Caco-2 (cell line): Measurements from ENCODE around the gene CCDC30. TPM values are rescaled to one million over a fixed set of nuclear protein-coding genes. Genes with fewer than 3 reads are reported as not detected.
"Not testable (repeated sequence)": the region's sequence is repeated elsewhere in the genome, so short reads cannot be mapped to it uniquely, and the experiment has no call there.

ENCODE experiments used
- BruUV-seq: library from RNA; stranded (reverse); fragments of 400-500 nt; replicated peaks from 2 replicates; lab custom pipeline; 2021; lab: Mats Ljungman, UMichigan
- CTCF ChIA-PET: fragments of 300-600 bp; sonication (Branson Sonifier 250); formaldehyde crosslinking; loops from one replicate; lab custom pipeline; 2022; ENCODE audit warnings: antibody characterized with exemption; lab: Charles Lee
- POLR2A ChIA-PET: fragments of 300-600 bp; sonication (Branson Sonifier 250); formaldehyde crosslinking; loops from one replicate; lab custom pipeline; 2022; ENCODE audit warnings: antibody characterized with exemption; lab: Charles Lee
- DNase-seq, 2 experiments: peaks; one replicate each; pipeline versions ENCODE4 v3.0.0 to v3.0.0-alpha.2; 2020 to 2022
- H3K27me3 ChIP-seq: replicated peaks from 2 replicates; pipeline ENCODE4 v1.6.0; 2011; ENCODE audit warnings: low read length; ENCODE audit not compliant: control insufficient read depth, insufficient read depth
- H3K36me3 ChIP-seq: 2 replicates; pipeline ENCODE4 v1.5.1; 2011; ENCODE audit warnings: low read length; ENCODE audit not compliant: control insufficient read depth, insufficient read depth
- H3K4me1 ChIP-seq: fragments of 250-450 bp; sonication (Bioruptor Pico); 2 replicates; pipeline ENCODE4 v1.5.1; 2020; ENCODE audit warnings: mild to moderate bottlenecking
- H3K4me3 ChIP-seq: 2 replicates; pipeline ENCODE4 v1.5.1; 2011; ENCODE audit warnings: low read depth, mild to moderate bottlenecking, control low read depth, low read length
- H3K9me3 ChIP-seq: fragments of 250-450 bp; sonication (Bioruptor Pico); 2 replicates; pipeline ENCODE4 v1.5.1; 2020; ENCODE audit warnings: mild to moderate bottlenecking, moderate library complexity
- H3K27ac Mint-ChIP-seq: one replicate; pipeline ENCODE4 v1.8.0; 2022; ENCODE audit warnings: mixed read lengths; ENCODE audit not compliant: unreplicated experiment
- H3K27me3 Mint-ChIP-seq: one replicate; pipeline ENCODE4 v1.8.0; 2022; ENCODE audit warnings: mixed read lengths; ENCODE audit not compliant: insufficient read depth, unreplicated experiment
- H3K36me3 Mint-ChIP-seq: one replicate; pipeline ENCODE4 v1.8.0; 2022; ENCODE audit warnings: mild to moderate bottlenecking, mixed read lengths; ENCODE audit not compliant: insufficient read depth, unreplicated experiment
- H3K4me1 Mint-ChIP-seq: one replicate; pipeline ENCODE4 v1.8.0; 2022; ENCODE audit warnings: low read depth, mixed read lengths; ENCODE audit not compliant: unreplicated experiment
- H3K4me3 Mint-ChIP-seq: one replicate; pipeline ENCODE4 v1.8.0; 2022; ENCODE audit warnings: mild to moderate bottlenecking, moderate library complexity, mixed read lengths; ENCODE audit not compliant: unreplicated experiment
- H3K9me3 Mint-ChIP-seq: one replicate; pipeline ENCODE4 v1.8.0; 2022; ENCODE audit warnings: mixed read lengths; ENCODE audit not compliant: unreplicated experiment
- intact Hi-C: fragments of 100-400 bp; cut with micrococcal nuclease; formaldehyde crosslinking; loops from one replicate; pipeline ENCODE4 v1.10.0; 2022; ENCODE audit not compliant: unreplicated experiment
- total RNA-seq: library from RNA; stranded (reverse); gene quantifications from 2 replicates; pipeline ENCODE4 v1.2.3, GENCODE V29; 2022
- TF ChIP-seq, protein P1 (sequence below), 2 experiments: fragments of 200-600 bp in 1 of 2; IDR thresholded peaks; 1 replicate in 1 of 2; 2 replicates in 1 of 2; pipeline versions ENCODE4 v1.5.1 to v1.8.0; 2011 to 2022; ENCODE audit warnings: antibody characterized with exemption in 1 of 2, control low read depth in 1 of 2, inconsistent platforms in 1 of 2, low read depth in 1 of 2, low read length in 1 of 2, mild to moderate bottlenecking in 1 of 2, moderate library complexity in 1 of 2; ENCODE audit not compliant: insufficient read depth in 1 of 2, severe bottlenecking in 1 of 2, unreplicated experiment in 1 of 2

Gene CCDC30
- total RNA-seq, 1 experiment from 2014 or later = 1.3 TPM

DNA sequence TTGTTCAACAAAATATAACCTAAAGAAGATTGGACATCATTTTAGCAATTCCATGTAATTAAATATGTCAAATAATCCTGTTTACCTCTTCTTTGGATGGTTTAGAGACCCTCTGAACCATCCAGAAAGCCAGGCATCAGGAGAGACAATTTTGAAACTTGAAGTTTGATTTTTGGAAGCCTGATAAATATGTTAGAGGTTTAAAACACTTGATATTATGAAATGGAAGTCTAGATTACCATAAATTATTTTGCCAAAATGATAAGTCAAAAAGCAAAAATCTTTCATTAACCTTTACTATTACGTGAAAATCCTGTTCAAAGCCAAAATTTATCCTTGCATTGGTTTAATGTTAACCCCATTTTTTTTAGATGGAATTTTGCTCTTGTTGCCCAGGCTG, 43.5 kb downstream of the CCDC30 start:
- TF ChIP-seq, protein P1, sequence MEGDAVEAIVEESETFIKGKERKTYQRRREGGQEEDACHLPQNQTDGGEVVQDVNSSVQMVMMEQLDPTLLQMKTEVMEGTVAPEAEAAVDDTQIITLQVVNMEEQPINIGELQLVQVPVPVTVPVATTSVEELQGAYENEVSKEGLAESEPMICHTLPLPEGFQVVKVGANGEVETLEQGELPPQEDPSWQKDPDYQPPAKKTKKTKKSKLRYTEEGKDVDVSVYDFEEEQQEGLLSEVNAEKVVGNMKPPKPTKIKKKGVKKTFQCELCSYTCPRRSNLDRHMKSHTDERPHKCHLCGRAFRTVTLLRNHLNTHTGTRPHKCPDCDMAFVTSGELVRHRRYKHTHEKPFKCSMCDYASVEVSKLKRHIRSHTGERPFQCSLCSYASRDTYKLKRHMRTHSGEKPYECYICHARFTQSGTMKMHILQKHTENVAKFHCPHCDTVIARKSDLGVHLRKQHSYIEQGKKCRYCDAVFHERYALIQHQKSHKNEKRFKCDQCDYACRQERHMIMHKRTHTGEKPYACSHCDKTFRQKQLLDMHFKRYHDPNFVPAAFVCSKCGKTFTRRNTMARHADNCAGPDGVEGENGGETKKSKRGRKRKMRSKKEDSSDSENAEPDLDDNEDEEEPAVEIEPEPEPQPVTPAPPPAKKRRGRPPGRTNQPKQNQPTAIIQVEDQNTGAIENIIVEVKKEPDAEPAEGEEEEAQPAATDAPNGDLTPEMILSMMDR (IDR thresholded peaks at IDR 0.05; ENCODE audit: insufficient read depth in 1 of 2, low read depth in 1 of 2, low read length in 1 of 2, severe bottlenecking in 1 of 2, unreplicated experiment in 1 of 2) = no peak
- intact Hi-C loops = no loop called here
- H3K4me3 Mint-ChIP-seq = no peak overlapping the region
- no peaks in the 10 kb centered on the region for H3K36me3 ChIP-seq
- H3K27ac Mint-ChIP-seq = no peak overlapping the region
- DNase-seq = no peak
- CTCF ChIA-PET = no interaction called here
- no peaks in the 10 kb centered on the region for H3K27me3 Mint-ChIP-seq
- POLR2A ChIA-PET = no interaction called here
- peaks cover 12% of the 10 kb centered on the region for H3K9me3 Mint-ChIP-seq
- BruUV-seq = no TSS peak
- H3K4me1 ChIP-seq = no peaks in the 10 kb centered on the region
- no peaks in the 10 kb centered on the region for H3K27me3 ChIP-seq
- H3K4me1 Mint-ChIP-seq = no peaks in the 10 kb centered on the region
- H3K36me3 Mint-ChIP-seq = peaks cover 6% of the 10 kb centered on the region
- peaks cover 37% of the 10 kb centered on the region for H3K9me3 ChIP-seq
- H3K4me3 ChIP-seq = no peak overlapping the region

DNA sequence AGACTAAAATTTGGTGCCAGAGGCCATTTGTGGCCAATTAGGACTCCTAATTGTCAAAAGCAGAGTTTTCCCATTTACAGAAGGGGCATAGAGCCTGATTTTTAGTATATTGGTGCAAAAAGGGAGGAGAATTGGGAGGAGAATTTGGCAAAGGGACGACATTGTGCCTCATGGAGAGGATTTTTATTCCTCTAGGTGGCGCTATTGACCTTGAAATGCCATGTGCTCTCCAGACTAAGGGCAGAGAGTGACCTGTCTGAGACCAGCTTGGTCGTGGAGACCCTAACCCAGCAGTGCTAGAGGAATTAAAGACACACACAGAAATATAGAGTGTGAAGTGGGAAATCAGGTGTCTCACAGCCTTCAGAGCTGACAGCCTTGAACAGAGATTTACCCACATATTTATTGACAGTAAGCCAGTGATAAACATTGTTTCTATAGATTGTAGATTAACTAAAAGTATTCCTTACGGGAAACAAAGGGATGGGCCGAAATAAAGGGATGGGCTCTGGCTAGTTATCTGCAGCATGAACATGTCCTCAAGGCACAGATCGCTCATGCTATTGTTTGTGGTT, 48.6 kb downstream of the CCDC30 start:
- DNase-seq, H3K27me3 ChIP-seq, BruUV-seq, intact Hi-C loops, H3K27me3 Mint-ChIP-seq, H3K4me3 ChIP-seq, H3K4me1 Mint-ChIP-seq, H3K36me3 Mint-ChIP-seq, H3K4me3 Mint-ChIP-seq, H3K36me3 ChIP-seq, H3K27ac Mint-ChIP-seq, H3K4me1 ChIP-seq, CTCF ChIA-PET, POLR2A ChIA-PET: not testable (repeated sequence)
- TF ChIP-seq, protein P1 (IDR thresholded peaks at IDR 0.05; ENCODE audit: insufficient read depth in 1 of 2, low read depth in 1 of 2, low read length in 1 of 2, severe bottlenecking in 1 of 2, unreplicated experiment in 1 of 2) = peak in 1 of 2 experiments; percentile 20
- peaks cover 15% of the 10 kb centered on the region for H3K9me3 Mint-ChIP-seq
- H3K9me3 ChIP-seq = peaks cover 24% of the 10 kb centered on the region

DNA sequence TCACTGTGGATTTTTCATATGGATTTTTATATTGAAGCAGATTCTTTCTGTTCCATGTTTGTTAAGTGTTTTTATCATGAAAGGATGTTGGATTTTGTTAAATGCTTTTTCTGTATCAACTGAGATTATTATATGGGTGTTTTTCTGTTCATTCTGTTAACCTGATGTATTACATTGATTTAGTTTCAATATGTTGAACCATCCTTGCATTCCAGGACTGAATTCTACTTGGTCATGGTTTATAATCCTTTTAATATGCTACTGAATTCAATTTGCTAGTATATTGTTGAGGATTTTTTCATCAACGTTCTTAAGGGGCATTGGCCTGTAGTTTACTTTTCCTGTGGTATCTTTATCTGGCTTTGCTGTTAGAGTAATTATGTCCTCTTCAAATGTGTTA, 55.8 kb downstream of the CCDC30 start:
- TF ChIP-seq, protein P1 (IDR thresholded peaks at IDR 0.05; ENCODE audit: insufficient read depth in 1 of 2, low read depth in 1 of 2, low read length in 1 of 2, severe bottlenecking in 1 of 2, unreplicated experiment in 1 of 2) = no peak
- Mint-ChIP-seq H3K27me3 (peaks cover 4% of the 10 kb centered on the region), H3K9me3 (peaks cover 24% of the 10 kb centered on the region), H3K27ac (no peak overlapping the region), H3K36me3 (no peaks in the 10 kb centered on the region), H3K4me3 (no peak overlapping the region), H3K4me1 (no peaks in the 10 kb centered on the region)
- POLR2A ChIA-PET = no interaction called here
- no peaks in the 10 kb centered on the region for H3K4me1 ChIP-seq
- H3K9me3 ChIP-seq = peaks cover 5% of the 10 kb centered on the region; the same call in 1 of the 2 replicates
- no TSS peak for BruUV-seq
- CTCF ChIA-PET = no interaction called here
- no peak overlapping the region for H3K4me3 ChIP-seq
- H3K36me3 ChIP-seq = no peaks in the 10 kb centered on the region
- intact Hi-C loops = no loop called here
- H3K27me3 ChIP-seq = no peaks in the 10 kb centered on the region
- DNase-seq = no peak
